Panc1 (cell line): ENCODE results near the gene PUDP. TPM values are rescaled to one million over a fixed set of nuclear protein-coding genes. Genes with fewer than 3 reads are reported as not detected.

Experiments used
- ATAC-seq: fragments of 200-7000 bp; cut with Tn5 transposase; 2 replicates; pipeline ENCODE4 v1.9.1; 2020; ENCODE audit warnings: mild to moderate bottlenecking, moderate library complexity
- BruUV-seq: library from RNA; stranded (reverse); fragments of 400-500 nt; replicated peaks from 2 replicates; lab custom pipeline; 2021; lab: Mats Ljungman, UMichigan
- CTCF ChIA-PET: fragments of 300-600 bp; sonication (Branson Sonifier 250); formaldehyde crosslinking; loops from one replicate; lab custom pipeline; 2022; ENCODE audit warnings: antibody characterized with exemption; lab: Charles Lee
- POLR2A ChIA-PET: fragments of 300-600 bp; sonication (Branson Sonifier 250); formaldehyde crosslinking; loops from one replicate; lab custom pipeline; 2022; ENCODE audit warnings: antibody characterized with exemption; lab: Charles Lee
- DNase-seq: peaks from one replicate; pipeline ENCODE4 v3.0.0-alpha.2; 2010; ENCODE audit warnings: low read depth, low spot score
- H3K27ac ChIP-seq: 2 replicates; pipeline ENCODE4 v1.5.1; 2011; ENCODE audit warnings: mild to moderate bottlenecking, low read length, inconsistent platforms
- H3K27me3 ChIP-seq: fragments of 200-500 bp; sonication (Bioruptor generic); 2 replicates; pipeline ENCODE4 v1.6.0; 2014; ENCODE audit warnings: low read length, inconsistent platforms; ENCODE audit not compliant: control insufficient read depth, insufficient read depth
- H3K36me3 ChIP-seq: fragments of 200-500 bp; sonication (Bioruptor generic); 2 replicates; pipeline ENCODE4 v1.5.1; 2014; ENCODE audit warnings: inconsistent platforms, mild to moderate bottlenecking, low read length, moderate library complexity; ENCODE audit not compliant: control insufficient read depth, insufficient read depth
- H3K4me1 ChIP-seq: 2 replicates; pipeline ENCODE4 v1.5.1; 2011; ENCODE audit warnings: inconsistent platforms, mild to moderate bottlenecking, low read length, moderate library complexity; ENCODE audit not compliant: control insufficient read depth, insufficient read depth
- H3K4me3 ChIP-seq, 2 experiments: 2 replicates each; pipeline ENCODE4 v1.5.1; 2011 to 2012; ENCODE audit warnings: low read depth in 2 of 2, low read length in 2 of 2, mild to moderate bottlenecking in 2 of 2, inconsistent platforms in 1 of 2, moderate library complexity in 1 of 2
- H3K9me3 ChIP-seq: fragments of 200-500 bp; sonication (Bioruptor generic); 2 replicates; pipeline ENCODE4 v1.5.1; 2014; ENCODE audit warnings: low read depth, mild to moderate bottlenecking, inconsistent platforms, low read length, moderate library complexity; ENCODE audit not compliant: control insufficient read depth, insufficient read depth
- CTCF ChIP-seq: fragments of 450-650 bp; IDR thresholded peaks from 2 replicates; pipeline ENCODE4 v1.5.1; 2017; ENCODE audit warnings: mild to moderate bottlenecking
- POLR2AphosphoS5 ChIP-seq: IDR thresholded peaks from 2 replicates; pipeline ENCODE4 v1.6.1; 2012; ENCODE audit warnings: mild to moderate bottlenecking, low read depth, low read length, moderate library complexity
- SIN3A ChIP-seq: IDR thresholded peaks from 2 replicates; pipeline ENCODE4 v1.6.1; 2012; ENCODE audit warnings: low read depth, mild to moderate bottlenecking, low read length, moderate library complexity, borderline replicate concordance; ENCODE audit not compliant: insufficient read depth
- TCF7L2 ChIP-seq: IDR thresholded peaks from 2 replicates; pipeline ENCODE4 v1.6.1; 2011; ENCODE audit warnings: mild to moderate bottlenecking, low read depth, low read length, inconsistent platforms
- in situ Hi-C: cut with HindIII; loops from 2 replicates; pipeline ENCODE4 v1.10.0; 2016; ENCODE audit warnings: low sequenced_read_pairs, low pct_unique_long_range_greater_than_20kb
- intact Hi-C: fragments of 100-400 bp; cut with micrococcal nuclease; formaldehyde crosslinking; loops from one replicate; pipeline ENCODE4 v1.10.0; 2022; ENCODE audit not compliant: unreplicated experiment
- total RNA-seq: library from RNA; stranded (reverse); gene quantifications from one replicate; pipeline ENCODE4 v1.2.1, GENCODE V29; 2021; ENCODE audit not compliant: unreplicated experiment
- TF ChIP-seq, protein P1 (sequence below), 2 experiments: IDR thresholded peaks; 2 replicates each; pipeline ENCODE4 v1.6.1; 2011 to 2012; ENCODE audit warnings: low read depth in 2 of 2, control low read depth in 1 of 2, low read length in 1 of 2, mild to moderate bottlenecking in 1 of 2, moderate library complexity in 1 of 2; ENCODE audit not compliant: insufficient read depth in 1 of 2

PUDP gene
- total RNA-seq, 1 experiment from 2014 or later, result 14.2 TPM

DNA sequence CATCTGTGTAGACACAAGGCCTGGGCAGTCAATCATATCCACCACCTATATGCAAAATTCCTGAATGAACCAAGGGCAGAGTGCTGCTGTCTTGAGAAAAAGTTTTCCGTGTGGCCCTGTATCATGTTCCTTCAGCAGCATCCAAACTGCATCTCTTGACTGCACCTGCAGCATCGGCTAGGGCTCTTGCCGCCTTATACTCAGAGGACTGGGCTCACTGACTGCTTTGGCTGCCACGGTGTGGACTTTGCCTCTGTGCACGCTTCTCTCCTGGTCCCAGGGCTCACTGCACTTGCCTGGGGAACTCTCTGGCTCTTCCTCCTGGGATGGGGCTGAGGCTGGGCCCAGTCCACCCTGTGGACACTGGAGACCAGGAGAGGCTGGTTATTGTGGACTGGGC lies 39.9 kb downstream of the PUDP start:
- H3K9me3 ChIP-seq, result no peaks in the 10 kb centered on the region
- no peaks in the 10 kb centered on the region for H3K36me3 ChIP-seq
- intact Hi-C loops (no loop called here), in situ Hi-C loops (no loop called here)
- H3K4me1 ChIP-seq, result no peaks in the 10 kb centered on the region
- POLR2A ChIA-PET, result no interaction called here
- no peaks in the 10 kb centered on the region for H3K27me3 ChIP-seq
- H3K27ac ChIP-seq, result no peak overlapping the region
- TF ChIP-seq POLR2AphosphoS5 (no peak), TCF7L2 (no peak), CTCF (no peak), SIN3A (no peak)
- TF ChIP-seq, protein P1, sequence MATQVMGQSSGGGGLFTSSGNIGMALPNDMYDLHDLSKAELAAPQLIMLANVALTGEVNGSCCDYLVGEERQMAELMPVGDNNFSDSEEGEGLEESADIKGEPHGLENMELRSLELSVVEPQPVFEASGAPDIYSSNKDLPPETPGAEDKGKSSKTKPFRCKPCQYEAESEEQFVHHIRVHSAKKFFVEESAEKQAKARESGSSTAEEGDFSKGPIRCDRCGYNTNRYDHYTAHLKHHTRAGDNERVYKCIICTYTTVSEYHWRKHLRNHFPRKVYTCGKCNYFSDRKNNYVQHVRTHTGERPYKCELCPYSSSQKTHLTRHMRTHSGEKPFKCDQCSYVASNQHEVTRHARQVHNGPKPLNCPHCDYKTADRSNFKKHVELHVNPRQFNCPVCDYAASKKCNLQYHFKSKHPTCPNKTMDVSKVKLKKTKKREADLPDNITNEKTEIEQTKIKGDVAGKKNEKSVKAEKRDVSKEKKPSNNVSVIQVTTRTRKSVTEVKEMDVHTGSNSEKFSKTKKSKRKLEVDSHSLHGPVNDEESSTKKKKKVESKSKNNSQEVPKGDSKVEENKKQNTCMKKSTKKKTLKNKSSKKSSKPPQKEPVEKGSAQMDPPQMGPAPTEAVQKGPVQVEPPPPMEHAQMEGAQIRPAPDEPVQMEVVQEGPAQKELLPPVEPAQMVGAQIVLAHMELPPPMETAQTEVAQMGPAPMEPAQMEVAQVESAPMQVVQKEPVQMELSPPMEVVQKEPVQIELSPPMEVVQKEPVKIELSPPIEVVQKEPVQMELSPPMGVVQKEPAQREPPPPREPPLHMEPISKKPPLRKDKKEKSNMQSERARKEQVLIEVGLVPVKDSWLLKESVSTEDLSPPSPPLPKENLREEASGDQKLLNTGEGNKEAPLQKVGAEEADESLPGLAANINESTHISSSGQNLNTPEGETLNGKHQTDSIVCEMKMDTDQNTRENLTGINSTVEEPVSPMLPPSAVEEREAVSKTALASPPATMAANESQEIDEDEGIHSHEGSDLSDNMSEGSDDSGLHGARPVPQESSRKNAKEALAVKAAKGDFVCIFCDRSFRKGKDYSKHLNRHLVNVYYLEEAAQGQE (IDR thresholded peaks at IDR 0.05; ENCODE audit: insufficient read depth in 1 of 2, low read depth in 2 of 2, low read length in 1 of 2), result no peak
- ATAC-seq (no peak), DNase-seq (no peak)
- no peak overlapping the region for H3K4me3 ChIP-seq
- BruUV-seq, result no TSS peak
- CTCF ChIA-PET, result no interaction called here

DNA sequence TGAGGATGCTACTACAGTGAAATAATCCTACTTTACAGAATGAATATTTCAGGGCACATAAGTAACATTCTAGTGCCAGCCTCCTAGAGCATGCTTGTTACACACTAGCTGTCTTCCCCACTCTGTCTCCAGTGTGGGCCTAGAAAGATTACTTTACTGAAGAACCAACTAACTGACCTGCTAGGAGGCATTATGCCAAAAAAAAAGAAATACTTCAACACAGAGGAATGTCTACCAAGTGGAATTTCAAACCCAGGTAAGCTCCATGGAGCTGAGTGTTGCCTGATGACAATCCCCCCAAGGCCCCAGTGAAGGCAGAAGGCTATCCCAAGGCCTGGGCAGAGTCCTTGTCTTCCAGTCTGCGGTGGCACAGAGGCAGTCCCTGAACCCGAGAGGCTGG lies 41.3 kb downstream of the PUDP start:
- H3K27me3 ChIP-seq, result no peaks in the 10 kb centered on the region
- CTCF ChIA-PET, result no interaction called here
- H3K9me3 ChIP-seq, result no peaks in the 10 kb centered on the region
- no peaks in the 10 kb centered on the region for H3K36me3 ChIP-seq
- ATAC-seq (no peak), DNase-seq (no peak)
- POLR2A ChIA-PET, result no interaction called here
- in situ Hi-C loops (no loop called here), intact Hi-C loops (no loop called here)
- BruUV-seq, result no TSS peak
- H3K4me1 ChIP-seq, result no peaks in the 10 kb centered on the region
- no peak overlapping the region for H3K27ac ChIP-seq
- TF ChIP-seq POLR2AphosphoS5 (no peak), CTCF (no peak), TCF7L2 (no peak), SIN3A (no peak)
- TF ChIP-seq, protein P1 (IDR thresholded peaks at IDR 0.05; ENCODE audit: insufficient read depth in 1 of 2, low read depth in 2 of 2, low read length in 1 of 2), result no peak
- no peak overlapping the region for H3K4me3 ChIP-seq
